Measurements from ENCODE around the gene FCER1G.
A peak's percentile ranks its signal among the peaks of the same experiment; 100 is the strongest.
"Not testable (repeated sequence)": the region's sequence is repeated elsewhere in the genome, so short reads cannot be mapped to it uniquely, and the experiment has no call there.

FCER1G gene

GRCh38 chr1:161235957-161236775, 21.1 kb downstream of the FCER1G start:
- no peak for DNase-seq

- no peak for DNase-seq
Measured at GRCh38 chr1:161238039-161238473, 23.0 kb downstream of the FCER1G start, which contains the start of gene NR1I3. Gene NR1I3 (minus strand): TSS chr1:161238203. CDS start chr1:161236565, 1,638 bp downstream.

- no peak for DNase-seq
Measured at GRCh38 chr1:161241682-161242081, 26.6 kb downstream of the FCER1G start.

- DNase-seq = no peak
Measured at GRCh38 chr1:161242313-161242712, 27.2 kb downstream of the FCER1G start.

DNA sequence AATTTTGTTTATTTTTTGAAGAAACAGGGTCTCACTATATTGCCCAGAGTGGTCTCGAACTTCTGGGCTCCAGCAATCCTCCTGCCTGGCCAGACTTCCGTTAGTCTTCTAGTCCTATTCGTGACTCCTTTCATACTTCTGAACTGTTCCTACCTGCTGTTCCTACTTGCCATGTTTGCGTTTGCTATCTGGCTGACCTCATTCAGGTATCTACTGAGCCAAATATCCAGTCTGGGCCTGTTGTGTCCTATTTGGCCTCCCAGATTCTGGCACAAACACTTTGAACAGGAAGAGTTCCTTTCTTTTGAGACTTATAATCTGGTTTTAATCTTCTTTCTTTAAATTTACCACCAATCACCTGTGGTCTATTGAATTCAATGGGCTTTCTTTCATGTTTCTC, 29.8 kb downstream of the FCER1G start:
- no peak for DNase-seq

DNA sequence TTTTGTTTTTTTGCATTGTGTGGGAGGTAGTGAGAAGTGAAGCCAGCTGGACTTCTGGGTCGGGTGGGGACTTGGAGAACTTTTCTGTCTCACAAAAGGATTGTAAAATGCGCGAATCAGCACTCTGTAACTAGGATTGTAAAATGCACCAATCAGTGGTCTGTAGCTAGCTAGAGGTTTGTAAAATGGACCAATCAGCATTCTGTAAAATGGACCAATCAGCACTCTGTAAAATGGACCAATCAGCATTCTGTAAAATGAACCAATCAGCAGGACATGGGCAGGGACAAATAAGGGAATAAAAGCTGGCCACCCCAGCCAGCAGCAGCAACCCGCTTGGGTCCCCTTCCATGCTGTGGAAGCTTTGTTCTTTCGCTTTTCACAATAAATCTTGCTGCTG, 35.0 kb downstream of the FCER1G start:
- DNase-seq = not testable (repeated sequence)

- DNase-seq = no peak
Measured at GRCh38 chr1:161250829-161251228, 35.7 kb downstream of the FCER1G start.

- DNase-seq = no peak
Measured at GRCh38 chr1:161251579-161251978, 36.5 kb downstream of the FCER1G start.

GRCh38 chr1:161255302-161255701, 40.2 kb downstream of the FCER1G start:
- DNase-seq = not testable (repeated sequence)

DNA sequence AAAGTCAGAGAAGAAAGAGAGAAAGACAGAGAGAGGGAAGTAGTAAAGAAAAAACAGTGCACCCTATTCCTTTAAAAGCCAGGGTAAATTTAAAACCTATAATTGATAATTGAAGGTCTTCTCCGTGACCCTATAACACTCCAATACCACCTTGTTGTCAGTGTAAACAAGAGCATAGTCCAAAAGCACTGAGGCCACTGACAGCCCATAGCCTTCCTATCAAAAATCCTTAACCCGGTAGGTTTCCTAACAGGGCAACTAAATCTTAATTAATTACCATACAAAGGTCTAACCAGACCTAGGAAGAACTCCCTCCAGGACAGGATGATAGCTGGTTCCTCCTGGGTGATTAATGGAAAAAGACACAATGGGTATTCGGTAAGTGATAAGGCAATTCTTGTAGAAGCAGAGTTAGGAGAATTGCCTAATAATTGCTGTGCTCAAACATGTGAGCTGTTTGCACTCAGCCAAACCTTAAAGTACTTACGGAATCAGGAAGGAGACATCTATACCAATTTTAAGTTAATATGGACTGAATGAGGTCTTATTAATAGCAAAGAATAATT, 40.9 kb downstream of the FCER1G start:
- DNase-seq = not testable (repeated sequence)

- DNase-seq = peak in 1 of 4 experiments; percentile 3
Measured at GRCh38 chr1:161257109-161257508, 42.0 kb downstream of the FCER1G start.

- peak in 3 of 4 experiments; percentile 3 to 9 (median 5) for DNase-seq
Measured at GRCh38 chr1:161258439-161259344, 43.6 kb downstream of the FCER1G start, which contains the start of gene PCP4L1. Gene PCP4L1 (plus strand): TSS chr1:161258745. CDS start chr1:161258975, 230 bp downstream.

DNA sequence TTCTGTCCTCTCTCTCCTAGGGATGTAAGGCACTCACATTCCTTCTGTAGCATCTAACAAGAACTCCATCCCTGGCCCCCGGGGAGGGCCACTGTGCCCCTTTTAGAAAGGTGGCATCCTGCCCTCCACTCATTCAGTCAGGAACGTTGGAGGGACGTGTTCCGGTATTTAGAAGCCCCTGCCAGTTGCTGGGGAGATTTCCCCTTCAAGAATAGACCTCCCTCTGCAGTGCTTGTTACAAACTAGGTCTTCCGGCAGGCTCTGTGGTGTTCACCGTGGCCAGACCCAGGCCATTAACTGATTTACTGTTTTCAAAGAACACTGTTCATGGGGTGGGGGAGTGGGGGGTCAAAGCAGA, 44.2 kb downstream of the FCER1G start:
- DNase-seq = no peak

GRCh38 chr1:161259765-161260164, 44.7 kb downstream of the FCER1G start:
- DNase-seq = no peak

DNA sequence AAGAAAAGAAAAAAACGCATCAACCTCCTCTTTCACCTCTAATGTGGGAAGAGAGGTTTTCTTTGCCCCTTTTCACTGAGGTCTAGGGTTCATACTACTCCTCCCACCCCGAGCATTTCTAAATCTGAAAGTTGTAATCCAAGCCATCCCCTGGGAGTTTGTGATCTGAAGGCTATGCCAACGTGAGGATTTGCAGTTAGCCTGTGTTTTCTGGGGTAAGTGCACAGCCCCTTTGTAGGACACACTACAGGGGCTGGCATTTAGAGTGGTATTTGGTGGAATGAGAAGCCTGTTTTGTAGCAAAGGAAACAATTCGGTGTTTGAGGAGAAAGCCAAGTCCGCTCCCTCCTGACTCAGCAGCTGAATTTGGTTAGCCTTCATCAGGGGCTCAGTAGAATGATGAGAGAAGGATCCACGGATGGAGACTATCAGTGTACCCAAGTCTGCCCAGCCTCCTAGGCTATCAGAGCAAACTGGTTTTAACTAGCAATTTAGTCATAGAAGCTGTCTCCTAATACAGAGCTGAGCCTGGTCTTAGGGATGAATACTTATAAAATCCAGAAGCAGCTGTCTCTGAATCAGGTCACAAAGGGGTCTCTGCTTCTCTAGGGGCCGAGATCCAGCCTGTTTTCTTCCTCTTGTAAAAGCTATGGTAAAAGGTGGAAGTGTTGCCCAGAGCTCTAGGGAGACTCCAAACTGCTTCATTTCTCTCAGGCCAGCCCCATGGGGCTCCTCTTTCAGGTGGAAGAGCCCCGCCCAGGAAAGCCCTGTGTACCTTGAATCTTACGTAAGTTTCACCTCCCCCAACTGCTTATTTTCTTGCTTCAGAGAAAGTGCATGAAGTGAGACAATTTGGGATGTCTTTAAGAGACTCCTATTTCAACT, 45.5 kb downstream of the FCER1G start:
- DNase-seq = no peak

- DNase-seq = no peak
Measured at GRCh38 chr1:161261261-161262235, 46.5 kb downstream of the FCER1G start.

GRCh38 chr1:161265305-161265704, 50.2 kb downstream of the FCER1G start:
- DNase-seq = no peak

DNA sequence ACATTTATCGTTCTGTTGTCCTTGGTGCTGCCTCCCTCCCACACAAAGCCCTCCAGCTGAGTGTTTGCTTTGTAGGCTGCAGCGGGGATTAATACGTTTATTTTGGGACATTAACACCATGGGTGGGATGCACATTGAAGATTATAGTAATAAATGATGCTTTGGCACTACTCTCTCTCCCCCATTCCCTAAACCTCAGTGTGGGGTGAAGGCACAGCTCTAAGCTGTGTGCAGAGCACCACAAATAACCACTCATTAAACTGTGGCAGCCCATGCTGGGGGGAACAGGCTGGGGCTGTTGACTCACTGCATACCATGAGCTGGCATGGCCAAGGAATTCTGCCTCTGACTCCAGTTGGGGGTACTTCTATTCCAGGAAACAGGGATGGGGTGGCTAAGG, 51.1 kb downstream of the FCER1G start:
- DNase-seq = no peak

- no peak for DNase-seq
Measured at GRCh38 chr1:161266836-161267235, 51.7 kb downstream of the FCER1G start.

DNA sequence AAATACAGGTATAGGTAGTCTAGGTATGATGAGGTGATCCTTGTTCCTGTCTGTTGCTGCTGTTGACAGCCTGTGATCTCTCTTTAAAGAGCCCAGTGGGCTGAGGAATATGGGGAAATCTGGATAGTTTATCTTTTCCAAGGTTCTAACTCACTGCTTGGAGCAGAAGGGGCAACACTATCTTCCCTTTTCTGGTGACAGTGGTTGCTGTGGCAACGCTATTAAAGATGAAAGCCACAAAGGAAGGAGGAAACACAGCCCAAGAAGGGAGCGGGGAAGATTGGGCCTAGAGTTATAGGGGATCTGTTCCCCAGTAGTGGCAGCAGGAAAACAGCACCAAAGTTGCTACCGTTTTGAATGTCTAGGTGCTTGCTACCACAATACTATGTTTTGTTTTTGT, 52.2 kb downstream of the FCER1G start:
- DNase-seq = no peak

Measured in activated CD4-positive, CD25-positive, alpha-beta regulatory T cell (primary cell).